ENCODE data around the gene RIN2. TPM values are rescaled to one million over a fixed set of nuclear protein-coding genes. Genes with fewer than 3 reads are reported as not detected.

The RIN2 gene
- total RNA-seq, 1 experiment from 2014 or later = 1.0 TPM

- H3K27ac ChIP-seq (ENCODE audit: insufficient read length, low read depth, low read length) = no peak overlapping the region
- no peak overlapping the region for H2BK120ac ChIP-seq (ENCODE audit: low read depth, low read length, poor library complexity, severe bottlenecking)
- no peak overlapping the region for H4K91ac ChIP-seq (ENCODE audit: insufficient read length, low read depth, low read length)
- no peak overlapping the region for H2AFZ ChIP-seq (ENCODE audit: low read length)
- no peaks in the 10 kb centered on the region for H3K79me2 ChIP-seq (ENCODE audit: insufficient read depth, low read length)
- no peaks in the 10 kb centered on the region for H3K23me2 ChIP-seq (ENCODE audit: insufficient read length, low read depth, low read length, poor library complexity, severe bottlenecking)
- no peak overlapping the region for H2BK12ac ChIP-seq (ENCODE audit: insufficient read length, low read depth, low read length)
- H3K9me3 ChIP-seq (ENCODE audit: control insufficient read depth, low read depth, low read length) = no peaks in the 10 kb centered on the region
- no peaks in the 10 kb centered on the region; the same call in 1 of the 2 replicates for H3K4me1 ChIP-seq (ENCODE audit: insufficient read depth, low read length)
- H2BK5ac ChIP-seq (ENCODE audit: insufficient read length, low read length) = no peak overlapping the region
- no peak for TF ChIP-seq CTCF (conservative IDR thresholded peaks at IDR 0.05)
- H2BK15ac ChIP-seq (ENCODE audit: low read depth, low read length) = no peak overlapping the region
- H4K5ac ChIP-seq (ENCODE audit: insufficient read length, low read depth, low read length) = no peak overlapping the region
- H3K23ac ChIP-seq (ENCODE audit: insufficient read length, low read depth, low read length) = no peak overlapping the region
- no peak overlapping the region for H3K18ac ChIP-seq (ENCODE audit: insufficient read length, low read depth, low read length)
- Mint-ChIP-seq H3K27ac (no peak overlapping the region), H3K27me3 (ENCODE audit: low read depth) (no peaks in the 10 kb centered on the region), H3K9me3 (peaks cover 6 to 11% of the 10 kb centered on the region in 2 experiments), H3K4me1 (peaks cover 20 to 26% of the 10 kb centered on the region in 2 experiments), H3K36me3 (ENCODE audit: insufficient read depth in 1 of 3, low read depth in 3 of 3) (peaks cover 0 to 7% (median 3%) of the 10 kb centered on the region in 3 experiments; a peak in 4 of 7 replicates), H3K4me3 (no peak overlapping the region)
- H3K14ac ChIP-seq (ENCODE audit: insufficient read depth, low read length) = no peak overlapping the region
- H4K20me1 ChIP-seq (ENCODE audit: control insufficient read depth, insufficient read depth, insufficient read length) = no peaks in the 10 kb centered on the region
- no peak overlapping the region for H3K4ac ChIP-seq (ENCODE audit: low read depth, low read length)
- H3K27me3 ChIP-seq (ENCODE audit: insufficient read depth, low read length) = no peaks in the 10 kb centered on the region
- no peak overlapping the region for H3K4me2 ChIP-seq (ENCODE audit: insufficient read depth, insufficient read length, low read length)
- H3K79me1 ChIP-seq (ENCODE audit: insufficient read depth, low read depth, low read length, poor library complexity, severe bottlenecking) = no peaks in the 10 kb centered on the region
- H4K8ac ChIP-seq (replicated peaks; ENCODE audit: insufficient read length, low read depth, low read length) = no peak overlapping the region
- no peak overlapping the region for H3K9ac ChIP-seq (ENCODE audit: extremely low read depth, insufficient read length, low read length)
- no peak overlapping the region for H2BK20ac ChIP-seq (ENCODE audit: low read depth, low read length, poor library complexity, severe bottlenecking)
- WGBS (ENCODE audit: extremely low coverage, insufficient read length, low lambda C conversion rate) = no CpG with 5 or more reads among the region's 3 CpGs
- no peak overlapping the region for H3K56ac ChIP-seq (ENCODE audit: insufficient read length, low read depth, low read length)
- no peak overlapping the region for H3T11ph ChIP-seq (ENCODE audit: low read length)
- no peak for DNase-seq
- H2AK5ac ChIP-seq (ENCODE audit: insufficient read length, low read length) = no peak overlapping the region
Observed at GRCh38 chr20:19787366-19787765, 29.3 kb downstream of the RIN2 start.

All from H9 (cell line).